Subcutaneous adipose tissue (tissue), 4 donors: ENCODE measurements around the gene SLC43A2. TPM values are rescaled to one million over a fixed set of nuclear protein-coding genes. Genes with fewer than 3 reads are reported as not detected.

Source experiments
- total RNA-seq, 4 donors: library from RNA; depleted of rRNA; stranded (reverse); fragments of >200 nt; gene quantifications; one replicate each; pipeline ENCODE4 v1.1.0, GENCODE V29; 2016
- TF ChIP-seq, protein P1 (sequence below): fragments of 450-650 bp; IDR thresholded peaks from one replicate; pipeline ENCODE4 v1.5.1; 2016; ENCODE audit warnings: low read depth, mild to moderate bottlenecking, control low read depth, antibody characterized with exemption, moderate library complexity

SLC43A2 gene
- total RNA-seq: 10 to 100 TPM in 3 of 4 donors, 1 to 10 TPM in 1; 7.3 to 25.6 (median 16.7) TPM

DNA sequence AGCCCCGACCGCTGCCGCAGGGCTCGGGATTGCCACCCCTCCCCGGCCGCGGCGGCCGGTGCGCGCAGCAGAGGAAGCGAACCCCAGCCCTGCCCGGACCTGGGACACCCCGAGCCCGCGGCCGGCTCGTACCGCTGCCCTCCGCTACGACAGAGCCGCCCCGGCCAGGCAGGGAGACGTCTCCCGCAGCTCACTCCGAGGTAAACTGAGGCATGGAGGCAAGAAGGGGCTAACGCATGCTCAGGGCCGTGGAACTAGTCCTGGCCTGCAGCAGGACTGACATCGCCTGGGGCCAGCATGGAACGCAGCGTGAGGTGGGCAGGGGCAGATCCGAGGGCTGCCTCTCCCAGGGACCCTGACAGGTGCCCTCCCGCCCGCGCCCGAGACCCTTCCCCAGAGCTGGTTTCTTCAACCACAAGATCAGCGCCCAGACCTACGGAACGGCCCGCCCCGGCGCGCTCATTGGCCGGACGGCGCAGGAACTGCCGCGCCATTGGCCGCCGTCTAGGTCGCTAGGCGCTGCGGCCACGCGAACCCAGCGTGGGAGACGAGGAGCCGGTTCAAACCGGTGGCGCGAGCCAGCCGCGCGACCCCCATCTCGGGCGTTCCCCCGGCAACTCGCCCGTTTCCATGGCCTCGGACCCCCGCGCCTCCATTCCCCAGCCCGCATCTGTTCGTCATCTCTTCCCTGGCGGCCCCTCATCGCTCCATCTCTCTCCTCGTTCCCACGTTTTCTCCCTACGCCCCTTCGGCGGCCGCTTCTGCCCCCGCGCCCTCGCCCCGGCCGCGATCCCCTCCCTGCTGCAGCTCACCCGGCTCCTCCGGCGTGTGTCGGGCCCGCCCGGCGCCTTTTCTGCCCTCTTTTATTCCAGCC lies at the start of gene SLC43A2:
TSS of gene SLC43A2 (minus strand) at position 853 of the 874 bp plus-strand sequence. CDS start 960 bp downstream, outside the sequence.
- TF ChIP-seq, protein P1, sequence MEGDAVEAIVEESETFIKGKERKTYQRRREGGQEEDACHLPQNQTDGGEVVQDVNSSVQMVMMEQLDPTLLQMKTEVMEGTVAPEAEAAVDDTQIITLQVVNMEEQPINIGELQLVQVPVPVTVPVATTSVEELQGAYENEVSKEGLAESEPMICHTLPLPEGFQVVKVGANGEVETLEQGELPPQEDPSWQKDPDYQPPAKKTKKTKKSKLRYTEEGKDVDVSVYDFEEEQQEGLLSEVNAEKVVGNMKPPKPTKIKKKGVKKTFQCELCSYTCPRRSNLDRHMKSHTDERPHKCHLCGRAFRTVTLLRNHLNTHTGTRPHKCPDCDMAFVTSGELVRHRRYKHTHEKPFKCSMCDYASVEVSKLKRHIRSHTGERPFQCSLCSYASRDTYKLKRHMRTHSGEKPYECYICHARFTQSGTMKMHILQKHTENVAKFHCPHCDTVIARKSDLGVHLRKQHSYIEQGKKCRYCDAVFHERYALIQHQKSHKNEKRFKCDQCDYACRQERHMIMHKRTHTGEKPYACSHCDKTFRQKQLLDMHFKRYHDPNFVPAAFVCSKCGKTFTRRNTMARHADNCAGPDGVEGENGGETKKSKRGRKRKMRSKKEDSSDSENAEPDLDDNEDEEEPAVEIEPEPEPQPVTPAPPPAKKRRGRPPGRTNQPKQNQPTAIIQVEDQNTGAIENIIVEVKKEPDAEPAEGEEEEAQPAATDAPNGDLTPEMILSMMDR: no peak

- TF ChIP-seq, protein P1: no peak
Measured at GRCh38 chr17:1676401-1676800, 47.8 kb upstream of the SLC43A2 start.

- TF ChIP-seq, protein P1: no peak
Measured at GRCh38 chr17:1673041-1673785, 44.6 kb upstream of the SLC43A2 start.

DNA sequence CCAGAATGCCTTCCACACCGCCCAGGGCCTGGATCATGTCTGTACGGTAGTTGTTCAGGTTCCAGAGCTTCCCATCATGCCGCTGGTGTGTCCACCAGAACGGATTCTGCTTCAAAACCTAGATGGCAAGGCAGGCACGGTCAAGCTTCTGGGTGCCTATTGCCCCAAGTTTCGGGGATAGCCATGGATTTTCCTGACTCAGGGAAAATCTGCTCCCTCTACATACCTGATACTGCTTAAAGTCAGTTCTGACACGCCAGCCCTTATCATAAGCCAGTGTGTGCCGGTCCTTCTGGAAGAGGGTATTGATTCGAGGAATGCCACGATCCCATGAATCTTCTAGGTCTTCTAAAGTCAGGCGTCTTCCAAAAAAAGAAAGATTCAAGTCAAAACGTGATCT lies 32.4 kb upstream of the SLC43A2 start:
- TF ChIP-seq, protein P1: no peak

- TF ChIP-seq, protein P1: no peak
Measured at GRCh38 chr17:1658100-1658499, 29.5 kb upstream of the SLC43A2 start.

GRCh38 chr17:1653735-1654134 lies 25.1 kb upstream of the SLC43A2 start:
- TF ChIP-seq, protein P1: no peak

DNA sequence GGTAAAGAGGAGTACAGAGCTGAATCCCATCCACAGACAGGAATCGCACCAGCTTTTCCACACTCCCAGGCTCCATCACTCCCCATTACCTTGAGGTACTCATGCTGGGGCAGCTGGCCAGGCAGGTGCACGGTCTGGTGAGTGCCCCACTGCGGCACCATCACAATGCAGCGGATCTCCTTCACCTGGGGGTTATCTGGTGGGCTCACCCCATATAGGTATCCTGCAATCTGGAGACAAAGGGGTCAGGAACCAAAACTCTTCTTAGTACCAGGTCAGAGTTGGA lies 22.9 kb upstream of the SLC43A2 start:
- TF ChIP-seq, protein P1: no peak
